Measurements from ENCODE around the gene ADAMTS7. TPM values are rescaled to one million over a fixed set of nuclear protein-coding genes. Genes with fewer than 3 reads are reported as not detected.

The ADAMTS7 gene
- total RNA-seq, 1 experiment from 2014 or later, result 23.1 TPM

GRCh38 chr15:78789615-78790014 lies 21.6 kb downstream of the ADAMTS7 start:
- Histone ChIP-seq H3K4me1 (ENCODE audit: insufficient read depth, low read length) (no peaks in the 10 kb centered on the region), H3T11ph (ENCODE audit: low read length) (no peak overlapping the region), H3K79me2 (ENCODE audit: insufficient read depth, low read length) (no peaks in the 10 kb centered on the region), H3K27me3 (ENCODE audit: insufficient read depth, low read length) (no peaks in the 10 kb centered on the region), H3K4me2 (ENCODE audit: insufficient read depth, insufficient read length, low read length) (no peak overlapping the region), H4K5ac (ENCODE audit: insufficient read length, low read depth, low read length) (no peak overlapping the region), H2BK120ac (ENCODE audit: low read depth, low read length, poor library complexity, severe bottlenecking) (no peak overlapping the region), H4K91ac (ENCODE audit: insufficient read length, low read depth, low read length) (no peak overlapping the region), H2BK12ac (ENCODE audit: insufficient read length, low read depth, low read length) (no peak overlapping the region), H3K14ac (ENCODE audit: insufficient read depth, low read length) (no peak overlapping the region), H4K8ac (replicated peaks; ENCODE audit: insufficient read length, low read depth, low read length) (no peak overlapping the region), H3K4ac (ENCODE audit: low read depth, low read length) (no peak overlapping the region), H4K20me1 (ENCODE audit: control insufficient read depth, insufficient read depth, insufficient read length) (no peaks in the 10 kb centered on the region), H3K18ac (ENCODE audit: insufficient read length, low read depth, low read length) (no peak overlapping the region), H2AK5ac (ENCODE audit: insufficient read length, low read length) (no peak overlapping the region), H2AFZ (ENCODE audit: low read length) (no peak overlapping the region), H2BK5ac (ENCODE audit: insufficient read length, low read length) (no peak overlapping the region), H3K27ac (ENCODE audit: insufficient read length, low read depth, low read length) (no peak overlapping the region), H3K79me1 (ENCODE audit: insufficient read depth, low read depth, low read length, poor library complexity, severe bottlenecking) (no peaks in the 10 kb centered on the region), H3K56ac (ENCODE audit: insufficient read length, low read depth, low read length) (no peak overlapping the region), H3K23ac (ENCODE audit: insufficient read length, low read depth, low read length) (no peak overlapping the region), H3K9ac (ENCODE audit: extremely low read depth, insufficient read length, low read length) (no peak overlapping the region), H3K23me2 (ENCODE audit: insufficient read length, low read depth, low read length, poor library complexity, severe bottlenecking) (no peaks in the 10 kb centered on the region), H3K9me3 (ENCODE audit: control insufficient read depth, low read depth, low read length) (no peaks in the 10 kb centered on the region), H2BK15ac (ENCODE audit: low read depth, low read length) (no peak overlapping the region), H2BK20ac (ENCODE audit: low read depth, low read length, poor library complexity, severe bottlenecking) (no peak overlapping the region)
- no peaks in the 10 kb centered on the region; a peak in 1 of 5 replicates for H3K9me3 Mint-ChIP-seq
- no peaks in the 10 kb centered on the region for H3K4me1 Mint-ChIP-seq
- WGBS (ENCODE audit: extremely low coverage, insufficient read length, low lambda C conversion rate), result no CpG with 5 or more reads among the region's 17 CpGs
- H3K4me3 Mint-ChIP-seq, result no peak overlapping the region
- peaks cover 20 to 39% (median 28%) of the 10 kb centered on the region in 3 experiments; a peak in 6 of 7 replicates for H3K36me3 Mint-ChIP-seq (ENCODE audit: insufficient read depth in 1 of 3, low read depth in 3 of 3)
- H3K27me3 Mint-ChIP-seq (ENCODE audit: low read depth), result no peaks in the 10 kb centered on the region
- TF ChIP-seq, protein P1, sequence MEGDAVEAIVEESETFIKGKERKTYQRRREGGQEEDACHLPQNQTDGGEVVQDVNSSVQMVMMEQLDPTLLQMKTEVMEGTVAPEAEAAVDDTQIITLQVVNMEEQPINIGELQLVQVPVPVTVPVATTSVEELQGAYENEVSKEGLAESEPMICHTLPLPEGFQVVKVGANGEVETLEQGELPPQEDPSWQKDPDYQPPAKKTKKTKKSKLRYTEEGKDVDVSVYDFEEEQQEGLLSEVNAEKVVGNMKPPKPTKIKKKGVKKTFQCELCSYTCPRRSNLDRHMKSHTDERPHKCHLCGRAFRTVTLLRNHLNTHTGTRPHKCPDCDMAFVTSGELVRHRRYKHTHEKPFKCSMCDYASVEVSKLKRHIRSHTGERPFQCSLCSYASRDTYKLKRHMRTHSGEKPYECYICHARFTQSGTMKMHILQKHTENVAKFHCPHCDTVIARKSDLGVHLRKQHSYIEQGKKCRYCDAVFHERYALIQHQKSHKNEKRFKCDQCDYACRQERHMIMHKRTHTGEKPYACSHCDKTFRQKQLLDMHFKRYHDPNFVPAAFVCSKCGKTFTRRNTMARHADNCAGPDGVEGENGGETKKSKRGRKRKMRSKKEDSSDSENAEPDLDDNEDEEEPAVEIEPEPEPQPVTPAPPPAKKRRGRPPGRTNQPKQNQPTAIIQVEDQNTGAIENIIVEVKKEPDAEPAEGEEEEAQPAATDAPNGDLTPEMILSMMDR (conservative IDR thresholded peaks at IDR 0.05), result no peak
- H3K27ac Mint-ChIP-seq, result no peak overlapping the region; a peak in 1 of 7 replicates
- no peak for DNase-seq
